Adrenal gland (tissue), 5 donors: Measurements from ENCODE around the gene SLC5A10.
"Not testable (repeated sequence)": the region's sequence is repeated elsewhere in the genome, so short reads cannot be mapped to it uniquely, and the experiment has no call there.

ENCODE experiments used
- CTCF ChIP-seq, 6 experiments: fragments of 450-650 bp in 4 of 6; fragments of 200-600 bp in 2 of 6; sonication (generic) in 1 of 6; IDR thresholded peaks; 1 replicate in 5 of 6; 2 replicates in 1 of 6; pipeline versions ENCODE4 v1.5.1 to v1.8.0; 2016 to 2021; ENCODE audit warnings: antibody characterized with exemption in 6 of 6, mild to moderate bottlenecking in 2 of 6, moderate library complexity in 1 of 6
- POLR2A ChIP-seq, 2 donors: fragments of 450-650 bp; IDR thresholded peaks; one replicate each; pipeline ENCODE4 v1.6.1; 2017; ENCODE audit warnings: antibody characterized with exemption in 2 of 2, mild to moderate bottlenecking in 2 of 2, moderate library complexity in 1 of 2
- donor health status: DM: no; HTN: no; CAD: no.

- TF ChIP-seq CTCF, POLR2A (IDR thresholded peaks at IDR 0.05): not testable (repeated sequence)
These were observed 78.9 kb downstream of the SLC5A10 start for GRCh38 chr17:19030771-19031449.
